ENCODE measurements around the gene DDX47.

DNA sequence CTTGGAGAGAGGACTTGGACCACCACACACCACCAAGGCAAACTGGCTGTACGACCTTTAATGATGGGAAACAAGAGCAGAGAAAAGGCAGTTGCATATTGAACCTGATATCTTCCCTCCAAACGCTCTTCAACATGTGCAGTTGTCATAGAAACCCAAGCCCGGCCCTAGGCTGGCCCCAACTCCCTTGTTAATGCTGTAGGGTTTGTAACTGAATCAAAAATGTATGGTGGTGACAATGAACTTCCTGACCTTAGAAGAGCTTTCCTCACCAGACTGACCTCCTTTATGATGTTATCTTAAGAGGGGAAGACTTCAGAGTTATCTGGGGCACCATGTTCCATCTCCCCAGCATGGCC, 15.4 kb upstream of the DDX47 start:
- TF ChIP-seq, protein P1, sequence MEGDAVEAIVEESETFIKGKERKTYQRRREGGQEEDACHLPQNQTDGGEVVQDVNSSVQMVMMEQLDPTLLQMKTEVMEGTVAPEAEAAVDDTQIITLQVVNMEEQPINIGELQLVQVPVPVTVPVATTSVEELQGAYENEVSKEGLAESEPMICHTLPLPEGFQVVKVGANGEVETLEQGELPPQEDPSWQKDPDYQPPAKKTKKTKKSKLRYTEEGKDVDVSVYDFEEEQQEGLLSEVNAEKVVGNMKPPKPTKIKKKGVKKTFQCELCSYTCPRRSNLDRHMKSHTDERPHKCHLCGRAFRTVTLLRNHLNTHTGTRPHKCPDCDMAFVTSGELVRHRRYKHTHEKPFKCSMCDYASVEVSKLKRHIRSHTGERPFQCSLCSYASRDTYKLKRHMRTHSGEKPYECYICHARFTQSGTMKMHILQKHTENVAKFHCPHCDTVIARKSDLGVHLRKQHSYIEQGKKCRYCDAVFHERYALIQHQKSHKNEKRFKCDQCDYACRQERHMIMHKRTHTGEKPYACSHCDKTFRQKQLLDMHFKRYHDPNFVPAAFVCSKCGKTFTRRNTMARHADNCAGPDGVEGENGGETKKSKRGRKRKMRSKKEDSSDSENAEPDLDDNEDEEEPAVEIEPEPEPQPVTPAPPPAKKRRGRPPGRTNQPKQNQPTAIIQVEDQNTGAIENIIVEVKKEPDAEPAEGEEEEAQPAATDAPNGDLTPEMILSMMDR (conservative IDR thresholded peaks at IDR 0.05): no peak
- no peak for TF ChIP-seq ZFX (IDR thresholded peaks at IDR 0.05)
